ENCODE results near the gene GPR152.

DNA sequence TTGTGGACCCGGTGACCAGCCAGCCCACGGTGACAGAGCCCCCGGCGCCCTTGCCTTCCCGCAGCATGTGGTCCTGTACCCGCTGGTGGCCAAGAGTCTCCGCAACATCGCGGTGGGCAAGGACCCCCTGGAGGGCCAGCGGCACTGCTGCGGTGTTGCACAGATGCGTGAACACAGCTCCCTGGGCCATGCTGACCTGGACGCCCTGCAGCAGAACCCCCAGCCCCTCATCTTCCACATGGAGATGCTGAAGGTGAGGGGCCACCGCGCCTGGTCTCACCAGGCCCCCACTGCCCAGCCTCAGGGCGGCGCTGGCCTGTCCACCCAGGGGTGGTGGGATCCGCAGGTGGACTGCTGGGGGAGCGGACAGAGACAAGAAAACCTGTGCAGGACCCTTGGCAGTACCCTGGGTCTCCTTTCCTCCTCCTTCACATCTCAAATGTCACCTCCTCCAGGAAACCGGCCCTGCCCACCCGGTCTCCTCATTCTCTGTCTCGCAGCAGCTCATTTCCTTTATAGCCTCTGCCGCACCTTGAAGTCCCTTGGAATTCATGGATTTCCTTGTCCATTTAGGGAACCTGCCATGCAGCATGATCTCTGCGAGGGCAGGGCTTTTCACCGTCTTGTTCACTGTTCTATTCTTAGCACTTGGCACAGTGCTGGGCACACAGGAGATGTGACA is 36.8 kb upstream of the GPR152 start:
- TF ChIP-seq, protein P1, sequence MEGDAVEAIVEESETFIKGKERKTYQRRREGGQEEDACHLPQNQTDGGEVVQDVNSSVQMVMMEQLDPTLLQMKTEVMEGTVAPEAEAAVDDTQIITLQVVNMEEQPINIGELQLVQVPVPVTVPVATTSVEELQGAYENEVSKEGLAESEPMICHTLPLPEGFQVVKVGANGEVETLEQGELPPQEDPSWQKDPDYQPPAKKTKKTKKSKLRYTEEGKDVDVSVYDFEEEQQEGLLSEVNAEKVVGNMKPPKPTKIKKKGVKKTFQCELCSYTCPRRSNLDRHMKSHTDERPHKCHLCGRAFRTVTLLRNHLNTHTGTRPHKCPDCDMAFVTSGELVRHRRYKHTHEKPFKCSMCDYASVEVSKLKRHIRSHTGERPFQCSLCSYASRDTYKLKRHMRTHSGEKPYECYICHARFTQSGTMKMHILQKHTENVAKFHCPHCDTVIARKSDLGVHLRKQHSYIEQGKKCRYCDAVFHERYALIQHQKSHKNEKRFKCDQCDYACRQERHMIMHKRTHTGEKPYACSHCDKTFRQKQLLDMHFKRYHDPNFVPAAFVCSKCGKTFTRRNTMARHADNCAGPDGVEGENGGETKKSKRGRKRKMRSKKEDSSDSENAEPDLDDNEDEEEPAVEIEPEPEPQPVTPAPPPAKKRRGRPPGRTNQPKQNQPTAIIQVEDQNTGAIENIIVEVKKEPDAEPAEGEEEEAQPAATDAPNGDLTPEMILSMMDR (IDR thresholded peaks at IDR 0.05), result no peak
- TF ChIP-seq ZFX (IDR thresholded peaks at IDR 0.05; ENCODE audit: borderline replicate concordance), result no peak
